Stimulated activated naive CD4-positive, alpha-beta T cell treated with Interleukin-2 at 50 U/mL for 16 hours (primary cell): ENCODE results near the gene SERPINF2.
"Not testable (repeated sequence)": the region's sequence is repeated elsewhere in the genome, so short reads cannot be mapped to it uniquely, and the experiment has no call there.

Source experiments
- DNase-seq: peaks from one replicate; lab custom pipeline; 2025; lab: John Stamatoyannopoulos, UW

SERPINF2 gene

DNA sequence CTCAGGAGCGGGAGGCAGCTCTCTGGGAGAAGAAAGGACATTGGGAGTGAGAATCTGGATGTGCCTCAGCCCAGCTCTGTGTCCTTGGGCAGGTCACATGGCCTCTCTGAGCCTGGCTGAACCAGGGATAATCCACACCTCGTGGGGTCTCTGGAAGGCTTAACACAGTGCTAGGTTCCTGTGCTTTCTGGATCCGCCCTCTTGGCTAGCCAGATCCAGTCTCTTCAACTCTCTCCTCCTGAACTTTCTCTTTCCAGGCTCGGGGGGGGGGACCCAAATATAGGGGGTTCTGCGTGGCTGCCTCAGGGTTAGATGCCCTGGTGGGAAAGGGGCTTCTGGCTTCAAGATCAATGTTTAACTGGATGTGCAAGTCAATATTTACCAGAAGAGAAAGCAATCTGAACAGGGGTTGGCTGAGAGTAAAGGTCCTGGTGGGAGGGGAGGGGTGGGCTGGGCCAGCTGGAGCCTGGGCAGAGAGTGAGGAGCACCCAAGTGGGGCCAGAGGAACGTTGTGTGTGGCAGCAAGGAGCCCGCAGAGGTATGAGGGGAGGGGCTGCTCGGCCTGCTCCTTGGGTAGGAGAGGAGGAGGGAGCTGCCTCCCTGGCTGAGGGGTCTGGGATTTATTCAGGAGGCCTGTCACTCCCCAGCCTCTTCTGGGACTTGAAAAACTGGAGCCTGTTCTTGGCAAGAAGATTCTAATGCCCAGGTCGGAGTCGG, at the start of gene SERPINF2:
Gene SERPINF2, plus strand, starts transcription at position 501 of the 717 bp plus-strand sequence. CDS start 2,125 bp downstream, outside the sequence.
- no peak for DNase-seq

- DNase-seq, result no peak
These were observed 49.3 kb upstream of the SERPINF2 start for GRCh38 chr17:1693339-1693738.

DNA sequence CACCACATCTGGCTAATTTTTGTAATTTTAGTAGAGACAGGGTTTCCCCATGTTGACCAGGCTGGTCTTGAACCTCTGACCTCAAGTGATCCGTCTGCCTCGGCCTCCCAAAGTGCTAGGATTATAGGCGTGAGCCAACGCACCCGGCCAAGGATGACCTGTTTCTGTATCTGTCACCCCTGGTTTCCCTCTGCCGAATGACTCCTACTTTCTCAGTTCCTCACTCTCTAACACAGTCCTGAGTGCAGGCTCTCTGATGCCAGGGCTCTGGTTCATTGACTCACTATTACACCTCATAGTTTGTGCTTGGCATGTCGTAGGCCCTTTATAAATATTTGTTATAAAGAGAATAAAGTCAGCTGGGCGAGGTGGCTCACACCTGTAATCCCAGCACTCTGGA, 47.3 kb upstream of the SERPINF2 start:
- DNase-seq, result no peak

GRCh38 chr17:1697681-1698080, 45.0 kb upstream of the SERPINF2 start:
- DNase-seq, result no peak

GRCh38 chr17:1699891-1700290, 42.8 kb upstream of the SERPINF2 start:
- not testable (repeated sequence) for DNase-seq

DNA sequence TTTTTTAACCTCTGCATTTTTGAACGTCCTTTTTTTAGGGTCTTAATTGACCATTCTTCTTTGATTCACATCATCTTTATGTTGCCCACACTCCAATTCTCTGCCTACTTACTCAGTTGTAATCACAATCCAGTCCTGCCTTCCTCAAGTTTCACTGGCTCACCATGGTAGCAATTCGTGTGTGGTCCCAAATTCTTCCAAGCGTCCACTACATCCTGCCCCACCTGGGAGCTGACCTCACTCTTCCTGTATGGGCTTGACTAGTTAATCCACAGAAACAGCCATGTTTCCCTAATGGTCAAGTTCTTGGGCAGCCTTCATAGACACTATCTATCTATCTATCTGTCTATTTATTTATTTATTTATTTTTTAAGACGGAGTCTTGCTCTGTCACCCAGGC, 39.6 kb upstream of the SERPINF2 start:
- no peak for DNase-seq

DNA sequence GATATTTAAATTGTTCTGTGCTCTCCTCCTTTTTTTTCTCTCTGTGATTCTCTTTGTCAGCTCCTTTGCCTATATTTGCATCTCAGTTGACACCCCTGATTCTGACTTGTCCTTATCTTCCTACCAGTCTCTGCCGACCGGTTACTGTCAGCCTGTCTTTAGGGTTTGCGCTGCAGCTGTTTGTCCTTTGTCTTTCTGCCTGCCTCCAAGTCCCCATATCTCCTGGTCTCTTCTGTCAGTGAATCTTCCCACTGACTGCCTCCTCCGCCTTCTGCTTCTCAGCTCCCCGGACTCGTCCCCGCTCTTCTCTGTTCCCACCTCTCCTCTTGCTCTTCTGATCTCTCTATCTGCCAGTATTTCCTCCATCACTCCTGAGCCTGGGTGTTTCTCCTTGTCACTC, 37.7 kb upstream of the SERPINF2 start:
- DNase-seq, result no peak

DNA sequence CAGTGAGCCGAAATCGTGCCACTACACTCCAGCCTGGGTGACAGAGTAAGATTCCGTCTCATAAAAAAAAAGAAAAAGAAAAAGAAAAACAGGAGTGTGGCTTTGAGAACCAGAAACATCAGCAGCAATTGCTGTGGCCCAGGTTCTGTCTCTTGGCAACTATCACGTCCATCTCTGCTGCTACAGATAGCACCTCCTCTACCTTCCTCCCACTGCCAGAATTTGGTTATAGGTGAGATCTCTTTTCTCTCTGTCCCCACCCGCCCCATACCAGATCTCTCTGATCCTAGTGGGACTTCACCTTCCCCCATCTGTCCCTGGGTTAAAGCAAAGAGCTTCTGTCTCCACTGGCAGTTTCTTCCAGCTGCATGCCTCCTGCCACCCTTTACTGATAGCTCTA, 35.6 kb upstream of the SERPINF2 start:
- no peak for DNase-seq

GRCh38 chr17:1708791-1709346, 33.8 kb upstream of the SERPINF2 start:
- not testable (repeated sequence) for DNase-seq

DNA sequence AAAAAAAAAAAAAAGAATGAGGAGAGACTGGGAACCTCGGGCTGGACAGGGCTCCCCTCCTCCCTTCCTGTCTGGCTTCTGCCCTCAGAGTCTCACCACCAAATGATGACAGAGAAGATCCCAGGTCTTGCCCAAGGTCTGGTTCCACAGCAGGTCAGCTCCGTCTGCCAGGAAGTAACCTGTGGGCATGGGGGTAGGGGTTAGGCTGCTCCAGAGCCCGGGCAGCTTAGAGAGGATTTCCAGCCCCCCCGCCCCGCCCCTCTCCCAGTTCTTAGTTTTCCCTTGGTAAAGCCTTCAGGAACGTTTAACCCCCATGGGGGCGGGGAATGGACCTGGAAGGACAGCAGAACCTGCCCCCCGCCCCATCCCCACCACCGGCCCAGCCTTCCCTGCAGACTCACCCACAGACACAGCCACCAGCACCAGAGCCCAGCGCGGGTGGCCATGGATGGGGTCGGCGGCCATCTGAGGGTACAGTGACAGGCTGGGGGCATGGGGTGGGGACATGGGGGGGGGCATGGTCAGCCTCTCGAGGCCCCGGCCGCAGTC, 33.2 kb upstream of the SERPINF2 start:
- DNase-seq, result no peak

DNA sequence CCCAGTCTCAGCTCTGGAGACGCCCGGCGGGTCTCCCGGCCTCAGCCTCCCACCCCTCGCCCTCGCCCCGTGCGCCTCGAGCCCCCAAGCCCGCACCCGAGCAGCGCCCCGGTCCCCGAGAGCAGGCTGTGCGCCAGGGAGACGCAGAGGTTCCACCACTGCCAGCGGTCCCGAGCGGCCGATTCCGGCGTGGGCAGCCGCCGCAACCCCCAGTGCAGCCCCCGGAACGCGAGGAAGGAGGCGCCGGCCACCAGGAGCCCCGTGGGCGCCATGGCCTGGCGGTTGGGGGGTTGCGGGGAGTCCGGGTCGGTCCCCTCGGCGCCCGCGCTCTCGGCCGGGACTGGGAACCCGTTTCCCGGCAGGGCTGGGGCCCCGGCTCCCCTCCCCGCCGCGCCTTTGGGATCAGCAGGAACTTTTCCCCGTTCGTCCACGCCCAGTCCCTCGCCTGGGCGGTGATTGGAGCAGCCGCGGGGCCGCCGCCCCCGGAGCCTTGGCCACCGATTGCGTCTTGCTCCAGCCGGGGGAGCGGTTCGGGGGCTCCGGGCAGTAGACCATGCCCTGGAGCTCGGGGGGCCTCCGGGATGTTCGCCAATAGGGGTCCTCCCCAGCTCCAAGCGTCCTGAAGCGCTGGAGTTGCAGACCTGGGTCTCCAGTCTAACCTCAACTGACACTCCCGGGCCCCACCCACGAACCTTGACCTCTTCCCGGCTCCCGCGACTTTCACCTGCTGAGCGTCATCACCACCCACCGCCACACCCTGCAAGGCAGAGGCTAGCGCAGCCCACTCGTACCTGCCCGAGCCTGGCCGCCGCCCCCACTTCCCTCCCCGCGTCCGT, 32.5 kb upstream of the SERPINF2 start, which contains the start of gene TLCD2:
Gene TLCD2, minus strand, starts transcription at position 407 of the 836 bp plus-strand sequence. Its CDS starts 135 bp downstream, at position 272.
- no peak for DNase-seq

- no peak for DNase-seq
These were observed 31.7 kb upstream of the SERPINF2 start for GRCh38 chr17:1710807-1711553.

DNA sequence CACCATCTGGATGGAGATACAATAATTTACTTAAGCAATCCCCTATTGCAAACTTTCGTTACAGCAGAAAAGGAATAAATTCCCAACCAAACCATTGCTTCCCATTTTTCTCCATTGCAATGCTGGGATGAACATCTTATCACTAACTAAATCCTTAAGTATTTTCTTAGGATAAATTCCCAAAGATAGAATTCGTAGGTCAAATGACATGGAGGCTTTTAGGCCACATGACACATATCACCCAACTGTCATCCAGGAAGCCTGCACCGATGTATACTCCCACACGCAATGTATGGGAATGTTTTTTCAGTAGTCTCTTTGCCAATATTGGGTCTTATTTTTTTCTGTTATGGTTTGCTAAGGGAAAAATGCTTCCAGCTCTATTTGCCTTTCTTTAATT, 30.9 kb upstream of the SERPINF2 start:
- no peak for DNase-seq

- DNase-seq, result no peak
These were observed 30.4 kb upstream of the SERPINF2 start for GRCh38 chr17:1712271-1712670.

DNA sequence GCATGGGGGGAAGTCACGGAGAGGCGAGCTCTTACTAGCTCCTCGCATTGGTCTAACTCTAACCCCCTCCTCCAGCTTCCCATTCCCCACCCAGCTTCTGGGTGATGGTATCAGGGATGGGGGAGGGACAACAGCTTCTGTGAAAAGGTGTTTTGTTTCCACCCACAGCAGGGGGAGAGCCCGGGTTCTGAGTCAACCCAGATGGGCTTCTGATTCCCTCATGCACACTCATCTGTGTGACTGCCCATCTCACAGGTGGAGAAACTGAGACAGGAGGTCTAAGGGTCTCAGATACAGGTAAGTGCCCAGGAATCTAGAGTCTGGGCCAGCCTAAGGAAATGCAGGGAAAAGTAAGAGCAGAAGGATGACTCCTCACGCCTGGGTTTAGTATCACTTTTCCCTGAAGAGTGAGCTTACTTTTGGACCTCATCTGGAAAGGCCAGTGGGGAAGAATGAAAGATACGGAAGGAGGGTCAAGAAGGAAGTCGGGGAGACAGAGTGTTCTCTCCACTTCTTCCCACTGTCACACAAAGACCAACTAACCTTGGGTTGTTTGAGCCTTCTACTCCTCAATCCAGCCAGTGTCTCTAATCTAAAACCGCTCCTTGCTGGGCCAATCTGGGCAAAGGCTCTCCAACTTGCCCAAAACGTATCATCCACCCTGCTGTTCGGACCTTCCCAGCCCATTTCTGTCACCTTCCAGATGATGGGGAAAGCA, 29.4 kb upstream of the SERPINF2 start:
- DNase-seq, result no peak

DNA sequence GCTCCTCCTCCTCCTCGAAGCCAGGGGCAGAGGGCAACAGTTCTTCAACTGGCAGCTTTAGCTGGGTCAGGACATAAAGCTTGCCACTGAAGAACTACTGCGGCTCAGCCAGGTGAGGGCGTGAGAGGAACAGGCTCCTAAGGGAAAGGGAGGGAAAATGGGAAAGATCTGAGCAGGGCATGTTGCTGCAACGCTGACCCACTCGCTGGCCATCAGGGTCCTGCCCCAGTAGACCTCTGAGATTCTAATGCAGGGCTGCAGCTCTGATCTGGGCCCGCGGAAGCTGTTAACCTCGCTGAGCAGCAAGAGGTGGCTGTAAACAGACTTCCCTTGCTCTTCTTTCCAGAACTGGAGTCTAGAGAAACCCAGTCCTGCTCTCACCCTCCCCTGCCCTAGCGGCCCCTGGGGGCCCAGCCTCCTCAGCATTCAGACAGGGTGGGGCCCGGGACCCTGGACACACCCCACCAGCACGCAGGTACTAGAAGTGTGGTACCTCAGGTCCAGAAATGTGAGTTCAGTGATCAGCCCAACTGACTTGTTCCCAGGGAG, 28.7 kb upstream of the SERPINF2 start:
- no peak for DNase-seq

DNA sequence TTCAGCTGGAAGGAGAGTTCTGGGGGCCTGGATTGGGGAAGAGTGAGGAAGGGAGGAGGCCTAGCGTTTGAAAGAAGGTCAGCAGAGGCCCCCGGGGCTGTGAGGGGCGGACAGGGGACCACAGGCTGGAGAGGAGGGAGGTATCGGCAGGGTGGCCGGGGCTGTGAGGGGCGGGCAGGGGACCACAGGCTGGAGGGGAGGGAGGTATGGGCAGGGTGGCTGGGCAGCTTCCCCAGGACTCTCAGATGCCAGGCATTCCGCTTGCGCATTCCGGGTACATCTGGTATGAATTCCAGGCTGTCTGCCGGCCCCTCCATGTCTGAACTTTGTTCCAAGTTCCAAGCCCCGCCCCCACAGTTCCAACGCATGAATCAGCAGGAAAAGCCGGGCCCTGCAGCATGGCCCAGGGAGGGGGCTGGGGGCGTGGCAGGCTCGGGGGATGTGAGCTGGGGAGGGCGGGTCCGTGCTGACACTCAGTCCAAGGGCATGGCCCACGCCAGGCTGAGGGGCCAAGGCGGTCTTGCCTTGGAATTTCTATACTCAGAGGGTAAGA, 28.2 kb upstream of the SERPINF2 start:
- no peak for DNase-seq

DNA sequence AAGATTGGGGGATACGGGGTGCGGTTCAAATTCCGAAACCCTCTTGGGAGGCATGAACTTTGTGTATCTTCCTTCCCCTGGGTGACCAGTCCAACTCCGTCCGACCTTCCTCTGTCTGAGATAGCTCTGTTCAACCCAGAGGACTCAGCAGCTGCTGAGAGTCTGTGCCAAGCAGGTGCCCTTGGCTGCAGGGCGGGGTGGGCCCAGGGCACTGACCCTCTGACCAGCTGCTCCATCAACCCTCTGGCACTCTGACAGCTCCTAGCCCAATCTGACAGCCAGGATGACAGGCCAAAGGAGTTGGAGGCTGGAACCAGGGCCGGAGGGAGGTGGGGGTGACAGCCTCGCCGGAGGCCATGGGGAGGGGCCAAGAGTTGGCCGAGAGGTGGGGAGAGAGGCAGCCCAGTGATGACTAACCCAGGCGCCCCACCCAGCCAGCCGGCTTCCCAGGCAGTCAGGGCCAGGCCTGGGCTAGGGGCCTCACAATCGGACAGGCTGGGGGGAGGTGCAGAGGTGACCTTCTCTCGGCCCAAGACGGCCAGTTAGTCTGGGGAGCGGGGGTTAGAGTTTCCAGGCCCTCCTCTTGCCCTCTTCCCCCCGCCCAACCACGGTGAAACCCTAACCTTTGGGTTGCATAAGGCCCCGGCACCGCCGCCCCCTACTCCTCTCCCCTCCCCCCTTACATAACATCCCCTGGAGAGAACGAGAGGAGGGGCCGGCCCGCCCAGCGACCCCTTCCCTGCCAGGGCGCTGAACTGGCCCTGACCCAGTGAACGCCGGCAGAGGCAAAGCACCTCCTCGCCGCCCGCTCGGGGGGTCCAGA, 27.5 kb upstream of the SERPINF2 start:
- DNase-seq, result peak; percentile 51

GRCh38 chr17:1715803-1716075, 26.9 kb upstream of the SERPINF2 start:
- no peak for DNase-seq
